Measurements from ENCODE around the gene DNAJB9.
A peak's percentile ranks its signal among the peaks of the same experiment; 100 is the strongest.

Gene DNAJB9

DNA sequence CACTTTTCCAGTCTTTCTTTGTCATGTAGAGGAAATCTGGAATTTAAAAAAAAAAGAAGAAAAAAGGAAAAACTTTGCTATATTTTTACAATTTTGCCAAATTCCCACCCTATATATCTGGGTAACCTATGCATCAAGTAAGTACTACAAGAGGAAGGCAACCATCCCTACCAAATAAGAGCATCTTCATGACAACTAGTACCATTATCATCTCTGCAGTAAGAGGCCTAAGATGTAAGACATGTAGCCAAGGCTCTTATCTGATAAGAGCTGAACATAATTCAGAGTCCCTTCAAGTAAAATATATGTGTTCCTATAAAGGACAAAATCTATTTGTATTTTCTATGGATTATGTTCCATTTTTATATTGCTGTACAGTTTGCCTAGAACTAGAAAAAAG is 3.7 kb upstream of the DNAJB9 start:
- no peak for DNase-seq (ENCODE audit: low read depth in 1 of 2, low spot score in 1 of 2)

- no peak for DNase-seq (ENCODE audit: low read depth in 1 of 2, low spot score in 1 of 2)
Observed at GRCh38 chr7:108568801-108569380, 783 bp upstream of the DNAJB9 start.

DNA sequence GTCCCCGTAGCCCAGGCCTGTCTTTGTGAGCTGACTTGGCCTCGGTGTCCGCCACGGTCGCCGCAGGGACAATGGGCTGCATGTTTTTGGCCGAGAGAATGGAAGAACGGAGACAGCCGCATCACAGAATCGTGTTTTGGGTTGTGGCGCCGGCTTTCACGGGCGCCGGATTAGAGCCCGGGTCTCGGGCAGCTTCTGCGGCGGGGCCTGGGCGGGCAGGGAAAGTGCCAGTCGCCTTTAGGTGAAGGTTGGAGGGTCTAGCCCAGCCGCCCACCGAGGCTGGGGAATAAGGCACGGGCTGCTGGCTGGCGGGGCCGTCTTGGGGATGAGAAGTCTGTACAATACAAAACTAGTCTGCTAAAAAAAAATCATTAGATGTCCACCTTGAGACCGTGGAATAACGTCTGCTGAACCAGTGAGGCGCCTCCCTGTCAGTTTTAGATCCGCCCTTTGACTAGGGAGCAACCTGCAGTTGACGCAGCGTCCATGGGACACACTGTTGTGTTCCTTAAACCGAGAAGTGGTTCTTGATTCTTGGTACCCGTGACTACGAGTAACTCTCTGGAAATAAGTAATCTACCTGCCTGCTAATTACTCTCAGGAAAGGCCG is 577 bp downstream of the DNAJB9 start:
- DNase-seq (ENCODE audit: low read depth in 1 of 2, low spot score in 1 of 2), result peak; percentile 9 to 10

GRCh38 chr7:108572480-108572879 is 2.8 kb downstream of the DNAJB9 start:
- no peak for DNase-seq (ENCODE audit: low read depth in 1 of 2, low spot score in 1 of 2)

DNA sequence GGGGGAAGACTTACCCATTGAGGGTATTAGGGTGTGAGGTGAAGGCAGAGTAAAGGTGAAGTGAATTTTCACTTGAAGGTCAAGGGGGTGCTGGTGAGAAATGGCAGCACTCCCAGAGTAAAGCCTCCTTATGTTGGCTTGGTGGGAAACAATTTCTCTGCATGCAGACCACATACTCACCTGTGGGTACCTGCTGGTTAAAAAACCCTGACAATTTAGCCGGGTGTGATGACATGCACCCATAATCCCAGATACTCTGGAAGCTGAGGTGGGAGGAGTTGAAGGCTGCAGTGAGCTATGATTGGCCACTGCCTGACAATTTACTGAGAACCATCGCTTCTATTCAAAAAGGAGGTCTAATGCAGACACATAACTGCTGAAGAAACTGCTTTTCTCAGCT is 5.5 kb downstream of the DNAJB9 start:
- DNase-seq (ENCODE audit: low read depth in 1 of 2, low spot score in 1 of 2), result no peak

DNA sequence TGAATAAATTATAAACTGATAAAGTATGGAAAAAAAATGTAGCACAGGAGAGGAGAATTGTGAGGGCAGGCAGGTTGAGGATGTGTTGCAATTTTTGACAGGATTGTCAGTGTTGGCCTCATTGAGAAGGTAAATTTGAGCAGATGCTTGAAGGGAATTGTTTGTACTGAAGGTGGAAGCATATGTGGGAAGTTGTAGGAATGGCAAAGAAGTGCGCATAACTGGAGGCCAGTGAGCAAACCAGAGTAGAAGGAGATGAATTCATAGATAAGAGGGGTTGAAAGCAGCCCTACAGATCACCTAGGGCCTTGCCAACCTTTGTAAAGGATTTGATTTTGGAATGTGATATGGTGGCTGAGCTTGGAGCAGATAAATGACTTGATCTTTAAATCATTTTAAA is 6.4 kb downstream of the DNAJB9 start:
- DNase-seq (ENCODE audit: low read depth in 1 of 2, low spot score in 1 of 2), result no peak

- no peak for DNase-seq (ENCODE audit: low read depth in 1 of 2, low spot score in 1 of 2)
Observed at GRCh38 chr7:108578937-108579336, 9.3 kb downstream of the DNAJB9 start.

DNA sequence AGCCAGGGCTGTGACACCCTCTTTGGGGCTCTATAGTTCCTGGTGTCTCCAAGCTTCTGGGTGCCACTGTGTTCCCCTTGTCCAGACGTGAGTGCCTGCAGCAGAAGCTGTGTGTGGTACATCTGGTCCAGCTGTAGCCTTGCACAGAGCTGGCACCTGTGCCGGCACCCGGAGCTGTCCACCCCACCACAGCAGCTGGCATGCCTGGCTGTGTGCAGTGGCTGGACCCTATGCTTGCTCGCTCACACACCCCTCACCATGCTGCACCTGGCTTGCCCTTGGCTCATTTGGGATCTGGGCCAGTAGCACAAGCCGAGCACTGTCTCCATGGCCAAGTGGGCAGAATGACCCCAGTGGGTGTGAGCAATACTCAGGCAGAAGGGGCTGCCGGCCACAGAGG is 10.6 kb downstream of the DNAJB9 start:
- no peak for DNase-seq (ENCODE audit: low read depth in 1 of 2, low spot score in 1 of 2)

DNA sequence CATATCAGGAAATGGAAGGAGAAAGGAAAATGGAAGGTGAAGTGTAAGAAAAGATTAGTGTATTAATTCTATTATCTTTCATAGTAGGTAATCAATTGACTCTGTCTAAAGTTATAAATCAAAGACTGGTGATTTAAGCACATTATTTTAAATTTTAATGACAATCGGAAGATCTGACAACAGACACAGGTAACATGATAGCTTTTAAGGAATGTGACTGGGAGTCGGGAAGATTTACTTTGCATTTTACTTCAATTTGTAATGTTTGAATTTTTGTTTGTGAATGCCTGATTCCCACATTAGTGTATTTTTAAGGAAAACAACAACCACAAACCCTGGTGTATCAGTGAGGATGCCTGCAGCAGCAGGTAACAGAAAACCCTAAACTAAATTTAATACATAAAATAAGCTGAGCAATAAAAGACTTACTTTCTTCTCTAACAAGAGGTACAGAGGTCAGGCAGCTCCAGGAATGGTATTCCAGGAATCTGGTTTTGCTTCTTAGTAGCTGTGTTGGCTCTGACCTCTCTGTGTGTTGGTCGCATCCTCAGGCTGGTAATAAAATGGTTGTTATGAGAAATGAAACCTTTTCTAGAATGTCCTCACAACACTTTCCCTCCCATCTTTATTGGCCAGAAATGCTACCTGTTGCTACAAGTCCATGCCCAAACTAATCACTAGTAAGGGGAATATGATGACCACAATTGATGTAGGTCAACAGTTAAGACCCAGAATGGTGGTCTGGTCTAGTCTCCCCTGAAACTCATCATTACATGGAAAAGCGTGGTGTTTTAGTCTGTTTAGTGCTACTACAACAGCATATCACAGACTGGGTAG is 12.2 kb downstream of the DNAJB9 start:
- DNase-seq (ENCODE audit: low read depth in 1 of 2, low spot score in 1 of 2), result no peak

DNA sequence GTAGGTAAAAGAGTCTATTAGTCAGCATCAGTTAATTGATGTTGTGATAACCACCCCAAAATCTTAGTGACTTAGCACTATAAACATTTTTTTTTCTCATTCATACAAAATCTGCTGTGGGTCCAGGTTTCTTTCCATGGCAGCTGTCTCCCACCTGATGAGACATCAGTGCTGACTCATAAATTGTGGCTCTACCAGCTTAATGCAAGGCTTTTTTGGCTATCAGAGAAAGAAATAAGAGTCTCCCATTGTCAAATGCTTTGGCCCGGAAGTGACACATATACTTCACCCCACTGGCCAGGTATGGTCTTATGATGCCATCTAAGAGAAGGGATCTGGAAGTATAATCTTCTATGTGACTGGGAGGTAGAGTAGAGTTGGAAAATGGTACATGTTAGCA is 14.5 kb downstream of the DNAJB9 start:
- DNase-seq (ENCODE audit: low read depth in 1 of 2, low spot score in 1 of 2), result no peak

DNA sequence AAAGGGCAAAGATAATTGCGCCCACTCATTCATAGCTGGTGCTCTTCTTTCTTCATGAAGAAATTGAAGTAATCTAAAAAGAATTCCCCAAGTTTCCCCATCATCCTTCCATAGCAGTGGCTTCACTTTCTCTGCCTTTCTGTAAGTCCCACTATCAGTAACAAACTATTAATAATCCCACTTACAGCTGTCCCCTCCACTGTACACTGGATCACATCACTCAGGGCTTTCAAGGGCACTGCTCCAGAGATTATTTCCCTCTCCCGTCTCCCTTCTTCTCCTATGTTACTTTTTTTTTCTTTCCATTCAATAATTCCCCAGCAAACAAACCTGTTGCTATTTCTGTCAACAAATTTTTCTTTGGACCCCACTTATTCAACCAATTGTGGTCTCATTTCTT is 16.2 kb downstream of the DNAJB9 start:
- no peak for DNase-seq (ENCODE audit: low read depth in 1 of 2, low spot score in 1 of 2)

DNA sequence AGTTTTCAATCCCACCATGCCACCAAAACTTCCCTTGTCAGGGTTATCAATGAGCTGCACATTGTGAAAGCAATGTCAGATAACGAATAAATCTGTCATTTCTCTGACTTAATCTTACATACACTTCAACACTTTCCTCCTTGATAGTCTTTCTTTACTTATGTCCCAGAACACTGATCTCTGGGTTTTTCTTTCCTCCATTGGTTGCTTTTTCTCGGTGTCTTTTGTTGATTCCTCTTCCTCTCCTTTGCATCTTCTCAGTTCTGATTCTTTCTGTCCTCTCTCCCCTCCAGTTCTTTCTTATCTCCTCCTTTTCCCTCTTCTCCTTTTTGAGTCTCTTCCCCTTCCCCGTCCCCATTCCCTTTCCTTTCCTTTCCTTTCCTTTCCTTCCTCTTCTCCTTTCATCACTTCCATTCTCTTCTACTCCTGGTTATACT is 16.6 kb downstream of the DNAJB9 start:
- no peak for DNase-seq (ENCODE audit: low read depth in 1 of 2, low spot score in 1 of 2)

- DNase-seq (ENCODE audit: low read depth in 1 of 2, low spot score in 1 of 2), result no peak
Observed at GRCh38 chr7:108589199-108589598, 19.5 kb downstream of the DNAJB9 start.

GRCh38 chr7:108589874-108590273 is 20.2 kb downstream of the DNAJB9 start:
- no peak for DNase-seq (ENCODE audit: low read depth in 1 of 2, low spot score in 1 of 2)

DNA sequence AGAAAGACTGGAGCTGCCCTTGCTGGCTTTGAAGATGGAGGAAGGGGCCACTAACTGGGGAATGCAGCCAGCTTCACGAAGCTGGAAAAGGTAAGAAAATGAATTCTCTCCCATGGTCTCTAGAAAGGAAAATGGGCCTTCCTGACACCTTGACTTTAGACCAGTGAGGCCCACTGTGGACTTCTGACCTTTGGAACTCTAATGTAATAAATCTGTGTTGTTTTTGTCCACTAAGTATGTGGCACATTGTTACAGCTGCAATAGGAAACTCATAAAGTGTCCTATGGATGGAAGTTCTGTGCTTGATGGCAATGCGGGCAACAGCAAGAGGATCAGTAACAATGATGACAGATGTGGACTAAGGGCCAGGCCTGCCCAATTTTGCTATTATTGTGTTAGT is 20.9 kb downstream of the DNAJB9 start:
- DNase-seq (ENCODE audit: low read depth in 1 of 2, low spot score in 1 of 2), result no peak

DNA sequence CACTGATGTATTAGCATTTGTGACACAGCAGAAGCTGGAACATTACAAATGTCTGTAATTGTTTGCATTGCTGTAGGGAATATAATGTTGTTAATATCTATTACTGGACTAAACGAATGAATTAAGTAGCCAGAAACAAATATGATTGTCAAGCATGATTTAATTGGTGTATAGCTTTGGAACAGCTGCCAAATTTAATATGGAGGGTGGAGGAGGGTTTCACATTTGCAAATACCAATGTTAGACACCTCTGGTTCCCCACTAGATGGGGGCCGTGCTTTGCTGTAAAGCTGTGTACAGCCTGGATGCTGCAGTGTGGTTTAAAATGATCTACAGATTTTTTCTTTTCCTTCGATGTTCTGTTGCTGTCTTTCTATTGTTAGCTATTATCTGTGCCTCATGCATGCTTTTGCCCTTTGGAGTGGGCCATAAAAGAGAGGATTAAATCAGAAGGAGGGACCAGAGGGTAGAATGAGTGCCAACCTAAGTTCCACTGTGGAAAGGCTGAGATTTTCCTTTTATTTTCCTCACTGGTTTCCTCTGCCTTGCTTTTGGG is 23.1 kb downstream of the DNAJB9 start:
- no peak for DNase-seq (ENCODE audit: low read depth in 1 of 2, low spot score in 1 of 2)

DNA sequence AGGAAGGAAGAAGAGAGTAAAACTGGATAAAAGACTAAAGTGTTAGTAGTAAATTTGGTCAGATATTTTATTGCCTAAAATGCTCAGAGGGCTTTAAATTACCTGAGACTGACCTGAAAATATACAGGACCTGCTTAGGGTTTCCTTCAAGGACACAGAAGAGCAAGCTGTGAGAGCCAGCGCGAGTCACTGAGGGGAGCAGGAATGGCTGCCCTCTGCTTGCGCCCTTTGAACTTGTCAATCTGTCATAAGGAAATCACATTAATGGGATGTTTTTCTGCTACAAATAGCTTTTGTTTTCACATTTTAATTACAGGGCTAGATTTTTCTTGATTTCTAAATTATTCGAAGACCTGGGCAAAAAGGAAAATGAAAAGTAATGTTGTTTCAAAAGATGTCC is 26.9 kb downstream of the DNAJB9 start:
- DNase-seq (ENCODE audit: low read depth in 1 of 2, low spot score in 1 of 2), result no peak

DNA sequence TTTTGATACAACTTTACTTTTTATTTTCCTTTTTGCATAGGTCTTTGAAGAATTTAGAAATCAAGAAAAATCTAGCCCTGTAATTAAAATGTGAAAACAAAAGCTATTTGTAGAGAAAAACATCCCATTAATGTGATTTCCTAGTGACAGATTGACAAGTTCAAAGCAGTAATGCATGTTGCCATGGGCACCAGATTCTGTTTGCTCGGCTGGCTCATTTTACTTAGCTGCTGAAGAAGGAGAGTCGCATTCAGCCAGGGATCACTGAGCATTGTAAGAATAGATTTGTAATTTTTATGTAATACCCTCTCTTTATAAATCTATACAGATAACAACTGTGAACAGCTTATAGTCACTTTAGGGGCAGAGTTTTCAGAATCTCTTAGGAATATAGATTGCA is 28.5 kb downstream of the DNAJB9 start:
- no peak for DNase-seq (ENCODE audit: low read depth in 1 of 2, low spot score in 1 of 2)

- no peak for DNase-seq (ENCODE audit: low read depth in 1 of 2, low spot score in 1 of 2)
Observed at GRCh38 chr7:108598914-108599580, 29.4 kb downstream of the DNAJB9 start.

GRCh38 chr7:108600399-108600798 is 30.7 kb downstream of the DNAJB9 start:
- no peak for DNase-seq (ENCODE audit: low read depth in 1 of 2, low spot score in 1 of 2)

DNA sequence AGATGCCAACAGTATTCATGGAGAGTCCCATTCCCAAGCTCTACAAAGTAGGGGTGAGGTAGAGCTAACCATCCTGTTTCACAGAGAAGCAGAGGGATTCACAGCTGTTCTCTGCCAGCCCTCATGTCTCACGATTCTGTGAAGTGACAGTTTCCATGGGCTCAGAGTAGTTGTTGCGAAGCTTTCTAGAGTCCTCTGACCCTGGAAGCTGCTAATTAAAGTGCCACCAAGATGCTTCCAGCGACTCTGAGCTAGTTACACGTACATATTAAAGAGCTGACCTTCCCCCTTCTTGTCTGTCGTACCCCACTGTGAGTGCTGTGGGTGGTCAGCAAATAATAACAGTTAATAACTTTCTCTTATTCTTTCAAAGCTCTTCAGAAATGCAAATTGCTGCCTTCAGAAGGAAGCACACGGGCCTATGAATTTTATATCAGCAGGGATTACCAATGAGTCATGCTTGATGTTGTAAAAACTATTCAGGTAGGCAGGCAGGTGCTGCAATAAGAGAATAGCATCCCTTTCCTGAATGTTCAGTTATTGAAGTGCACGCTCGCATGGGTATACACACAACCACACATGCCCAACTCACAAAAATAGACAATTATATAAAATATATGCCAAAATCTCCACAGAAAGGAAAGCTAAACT is 34.1 kb downstream of the DNAJB9 start:
- DNase-seq (ENCODE audit: low read depth in 1 of 2, low spot score in 1 of 2), result no peak
